IPS-11a (cell line): ENCODE data around the gene TGFBR3L.
A peak's percentile ranks its signal among the peaks of the same experiment; 100 is the strongest.

Experiments
- H3K4me3 ChIP-seq: one replicate; pipeline ENCODE4 v1.5.1; 2013; ENCODE audit warnings: low read depth, low read length, control low read depth

TGFBR3L gene

GRCh38 chr19:7916103-7916954 is 1.7 kb downstream of the TGFBR3L start:
- peak overlapping the region; percentile 27 for H3K4me3 ChIP-seq

GRCh38 chr19:7916955-7917266 is 2.3 kb downstream of the TGFBR3L start:
- peak overlapping the region; percentile 41 for H3K4me3 ChIP-seq

DNA sequence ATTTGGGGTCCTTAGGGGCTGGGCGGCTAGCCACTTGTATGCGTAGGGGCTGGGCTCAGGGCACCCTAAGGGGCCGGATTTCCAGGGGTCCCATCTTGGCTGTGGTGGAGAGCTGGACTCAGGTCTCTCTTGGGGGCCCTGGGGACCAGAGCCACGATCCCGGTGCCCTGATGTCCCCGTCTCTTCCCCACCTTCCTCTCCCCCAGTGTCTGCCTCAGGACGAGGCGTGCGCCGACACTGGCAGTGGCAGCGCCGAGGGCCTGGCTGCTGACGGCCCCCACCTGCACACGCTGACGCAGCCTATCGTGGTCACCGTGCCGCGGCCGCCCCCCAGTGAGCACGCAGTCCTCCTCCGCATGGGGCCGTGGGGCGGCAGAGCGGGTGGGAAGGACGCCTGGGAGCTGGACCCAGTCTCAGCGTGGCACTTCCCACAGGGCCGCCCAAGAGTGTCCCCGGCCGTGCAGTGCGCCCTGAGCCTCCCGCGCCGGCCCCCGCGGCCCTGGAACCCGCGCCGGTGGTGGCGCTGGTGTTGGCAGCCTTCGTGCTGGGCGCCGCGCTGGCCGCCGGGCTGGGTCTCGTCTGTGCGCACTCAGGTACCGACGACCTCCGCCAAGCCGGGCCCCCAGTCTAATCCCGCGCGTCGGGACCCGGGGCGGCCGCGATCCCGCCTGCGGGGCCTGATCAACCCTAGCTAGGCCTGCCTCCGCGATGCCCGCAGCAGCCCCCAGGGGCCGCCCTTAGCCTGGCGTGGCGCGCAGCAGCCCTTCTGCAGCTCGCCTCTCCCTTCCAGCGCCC is 2.8 kb downstream of the TGFBR3L start:
- H3K4me3 ChIP-seq = peak overlapping the region; percentile 41

- peak overlapping the region; percentile 41 for H3K4me3 ChIP-seq
Measured at GRCh38 chr19:7918062-7918614, 3.5 kb downstream of the TGFBR3L start.

DNA sequence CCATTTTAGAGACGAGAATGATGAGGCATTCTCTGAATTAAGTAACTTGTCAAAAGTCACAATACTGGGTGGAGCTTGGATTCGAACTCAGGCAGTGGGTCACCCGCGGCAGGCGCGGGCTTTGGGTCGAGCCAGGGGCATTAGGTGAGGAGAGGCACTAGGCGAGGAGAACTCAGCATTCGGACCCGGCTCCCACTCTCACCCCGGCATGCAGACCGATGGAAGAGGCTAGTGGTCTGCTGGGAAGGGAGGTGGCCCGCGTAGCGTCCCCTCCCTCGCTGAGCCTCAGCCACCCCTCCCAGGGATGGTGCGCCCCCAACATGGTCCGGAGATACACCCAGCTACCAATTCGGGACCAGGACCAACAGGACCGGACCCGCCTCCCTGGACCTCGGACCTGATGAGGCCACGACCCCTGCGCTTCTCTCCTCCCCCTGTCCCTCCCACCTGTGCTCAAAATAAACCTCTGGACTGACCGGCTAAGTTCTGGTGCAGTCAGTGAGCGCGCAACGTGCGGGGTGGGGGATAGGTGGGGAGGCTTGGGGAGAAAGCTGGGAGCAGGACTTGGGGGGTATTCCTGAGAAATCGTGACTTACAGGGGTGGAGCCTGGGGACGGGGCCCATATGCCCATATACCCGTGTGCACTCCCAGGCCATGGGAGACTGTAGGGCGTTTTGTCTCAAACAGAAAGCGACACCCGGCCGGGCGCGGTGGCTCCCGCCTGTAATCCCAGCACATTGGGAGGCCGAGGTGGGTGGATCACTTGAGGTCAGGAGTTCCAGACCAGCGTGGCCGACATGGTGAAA is 4.2 kb downstream of the TGFBR3L start:
- H3K4me3 ChIP-seq = no peak overlapping the region

GRCh38 chr19:7919610-7920518 is 5.2 kb downstream of the TGFBR3L start, which contains the start of gene SNAPC2:
Gene SNAPC2 (plus strand): TSS chr19:7920338. CDS start chr19:7920367, 29 bp downstream.
- H3K4me3 ChIP-seq = peak within 1 kb of the TSS; percentile 60

- peak overlapping the region; percentile 60 for H3K4me3 ChIP-seq
Measured at GRCh38 chr19:7920519-7921301, 6.1 kb downstream of the TGFBR3L start.

- peak overlapping the region; percentile 37 for H3K4me3 ChIP-seq
Measured at GRCh38 chr19:7921302-7921966, 6.8 kb downstream of the TGFBR3L start.

- no peak overlapping the region for H3K4me3 ChIP-seq
Measured at GRCh38 chr19:7921967-7922835, 7.6 kb downstream of the TGFBR3L start.

- H3K4me3 ChIP-seq = no peak overlapping the region
Measured at GRCh38 chr19:7922836-7923195, 8.2 kb downstream of the TGFBR3L start.

DNA sequence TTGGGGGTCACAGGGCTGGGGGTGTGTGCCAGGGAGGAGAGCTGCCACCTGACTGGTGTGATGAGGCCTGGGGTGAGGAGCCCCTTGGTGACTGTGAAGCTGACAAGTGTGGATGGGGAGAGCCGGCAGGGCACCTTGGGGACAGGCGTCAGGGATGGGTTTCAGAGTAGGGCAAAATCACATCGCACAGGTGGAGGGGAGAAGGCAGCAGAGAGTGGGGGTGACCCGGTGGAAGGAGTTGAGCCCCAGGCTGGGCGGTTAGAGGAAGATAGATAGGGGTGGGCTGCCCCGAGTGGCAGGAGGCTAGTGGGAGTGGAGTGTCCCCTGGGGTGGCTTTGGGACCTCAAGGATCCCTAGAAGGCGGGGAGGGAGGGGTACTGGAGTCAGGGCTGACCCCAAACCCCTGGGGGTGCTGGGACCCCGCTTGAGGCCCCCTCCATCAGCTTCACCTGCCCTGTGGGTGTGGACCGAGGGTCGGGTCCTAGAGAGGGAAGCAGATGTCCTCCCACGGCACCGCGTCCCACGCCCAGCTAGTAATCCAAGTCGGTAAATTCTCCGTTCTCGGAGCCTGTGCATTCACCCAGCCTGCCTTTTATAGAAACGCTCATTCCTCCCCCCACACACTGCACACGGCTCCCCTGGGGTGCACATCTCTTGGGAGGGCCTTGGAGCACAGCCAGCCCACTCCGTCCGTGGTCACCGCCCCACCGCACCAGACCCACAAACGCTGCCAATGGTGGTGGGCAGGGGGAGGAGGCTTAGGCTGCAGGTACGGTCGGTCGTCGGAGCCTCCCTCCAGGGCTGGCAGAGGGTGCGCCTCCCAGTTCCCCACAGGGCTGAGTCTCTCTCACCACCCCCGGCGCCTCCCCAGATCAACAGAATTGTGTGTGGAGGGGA is 8.9 kb downstream of the TGFBR3L start:
- H3K4me3 ChIP-seq = no peak overlapping the region

DNA sequence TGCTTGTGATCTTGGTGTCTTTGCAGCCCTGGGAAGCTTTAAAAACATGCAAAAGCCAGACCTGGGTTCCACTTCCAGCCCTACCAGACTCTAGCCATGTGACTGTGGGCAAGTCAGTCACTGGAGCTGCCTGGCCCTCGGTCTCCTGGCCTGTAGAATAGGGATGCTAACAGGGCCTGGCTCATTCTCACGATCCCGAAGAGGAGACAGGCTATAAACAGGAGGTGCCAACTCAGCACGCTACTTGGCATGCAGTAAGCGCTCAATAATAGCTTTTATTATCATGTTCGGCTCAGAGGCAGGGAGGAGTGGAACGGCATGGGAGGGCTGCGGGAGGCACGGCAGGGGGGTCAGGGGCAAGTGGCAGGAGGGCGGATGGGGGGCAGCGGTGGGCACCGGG is 9.6 kb downstream of the TGFBR3L start:
- H3K4me3 ChIP-seq = no peak overlapping the region

DNA sequence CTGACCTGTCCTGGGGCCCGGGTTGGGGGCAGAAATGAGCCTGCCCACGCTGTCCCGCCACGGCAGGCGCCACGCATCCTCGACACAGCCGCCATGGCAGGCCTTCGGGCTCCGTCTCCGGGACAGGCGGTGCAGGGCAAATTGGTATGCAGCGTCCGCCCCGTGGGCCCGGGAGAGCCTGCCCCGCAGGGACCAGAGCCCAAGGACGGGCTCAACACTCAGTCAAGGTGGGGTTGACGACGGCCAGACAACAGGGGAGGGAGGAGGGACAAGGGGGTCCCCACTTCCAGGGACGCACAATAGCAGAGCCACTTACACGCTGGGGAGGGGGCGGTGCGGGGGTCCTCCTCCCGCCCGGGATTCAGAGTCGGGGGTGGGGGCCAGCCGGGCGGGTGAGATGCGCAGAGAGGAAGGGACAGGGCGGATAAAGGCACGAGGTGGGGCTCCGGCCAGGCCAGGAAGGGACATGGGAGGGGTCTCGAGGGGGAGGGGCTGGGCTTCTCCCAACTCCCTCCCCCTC is 10.1 kb downstream of the TGFBR3L start:
- H3K4me3 ChIP-seq = no peak overlapping the region

GRCh38 chr19:7925171-7925851 is 10.7 kb downstream of the TGFBR3L start:
- peak overlapping the region; percentile 38 for H3K4me3 ChIP-seq

GRCh38 chr19:7926021-7926726 is 11.5 kb downstream of the TGFBR3L start, which contains the start of gene CTXN1:
Gene CTXN1 (minus strand): TSS chr19:7926135. CDS start chr19:7925538, 597 bp downstream.
- H3K4me3 ChIP-seq = peak within 1 kb of the TSS; percentile 38
